Measurements from ENCODE around the gene MOSMO. TPM values are rescaled to one million over a fixed set of nuclear protein-coding genes. Genes with fewer than 3 reads are reported as not detected.

Gene MOSMO
- total and polyA plus RNA-seq, 10 of the 15 experiments (the other 5 are each of a cell fraction or from before 2014, with no cell fraction given): 1.7 to 26.7 (median 12.2) TPM

DNA sequence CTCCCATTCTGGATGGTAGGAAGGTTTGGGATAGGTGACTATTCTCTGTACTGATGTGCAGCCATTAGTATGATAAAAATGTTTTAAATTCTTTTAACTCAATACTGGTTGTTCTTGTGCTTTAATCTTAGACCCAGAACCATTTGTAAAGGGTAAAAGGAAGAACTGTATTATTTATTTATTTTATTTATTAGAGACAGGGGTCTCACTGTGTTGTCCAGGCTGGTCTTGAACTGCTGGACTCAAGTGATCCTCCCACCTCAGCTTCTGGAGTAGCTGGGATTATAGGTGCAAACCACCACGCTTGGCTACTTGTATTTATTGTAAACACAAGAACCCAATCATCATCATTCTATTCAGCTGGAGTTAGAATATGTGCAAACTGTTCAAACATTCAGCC lies 2.2 kb upstream of the MOSMO start:
- CTCF ChIA-PET: interaction anchor here (0.7 to 20.1 kb wide), 5 partner anchors 32 to 181 kb away, joined by 3 to 686 read pairs (median 3); no protein-coding TSS in a partner anchor
- POLR2A ChIA-PET: no interaction called here
- TF ChIP-seq ZNF274 (IDR thresholded peaks at IDR 0.05; ENCODE audit: insufficient read depth, insufficient read length) (no peak), NFYA (IDR thresholded peaks at IDR 0.05; ENCODE audit: borderline replicate concordance, low read depth, low read length) (no peak), ASH2L (IDR thresholded peaks at IDR 0.05; ENCODE audit: borderline replicate concordance, low read depth) (no peak), EED (IDR thresholded peaks at IDR 0.05; ENCODE audit: low read depth) (no peak), NFYB (IDR thresholded peaks at IDR 0.05; ENCODE audit: insufficient read depth, low read depth, low read length) (no peak), CEBPB (IDR thresholded peaks at IDR 0.05; ENCODE audit: borderline replicate concordance in 1 of 2, low read depth in 2 of 2, low read length in 2 of 2) (no peak), NBN (IDR thresholded peaks at IDR 0.05) (no peak)
- TF ChIP-seq, protein P1, sequence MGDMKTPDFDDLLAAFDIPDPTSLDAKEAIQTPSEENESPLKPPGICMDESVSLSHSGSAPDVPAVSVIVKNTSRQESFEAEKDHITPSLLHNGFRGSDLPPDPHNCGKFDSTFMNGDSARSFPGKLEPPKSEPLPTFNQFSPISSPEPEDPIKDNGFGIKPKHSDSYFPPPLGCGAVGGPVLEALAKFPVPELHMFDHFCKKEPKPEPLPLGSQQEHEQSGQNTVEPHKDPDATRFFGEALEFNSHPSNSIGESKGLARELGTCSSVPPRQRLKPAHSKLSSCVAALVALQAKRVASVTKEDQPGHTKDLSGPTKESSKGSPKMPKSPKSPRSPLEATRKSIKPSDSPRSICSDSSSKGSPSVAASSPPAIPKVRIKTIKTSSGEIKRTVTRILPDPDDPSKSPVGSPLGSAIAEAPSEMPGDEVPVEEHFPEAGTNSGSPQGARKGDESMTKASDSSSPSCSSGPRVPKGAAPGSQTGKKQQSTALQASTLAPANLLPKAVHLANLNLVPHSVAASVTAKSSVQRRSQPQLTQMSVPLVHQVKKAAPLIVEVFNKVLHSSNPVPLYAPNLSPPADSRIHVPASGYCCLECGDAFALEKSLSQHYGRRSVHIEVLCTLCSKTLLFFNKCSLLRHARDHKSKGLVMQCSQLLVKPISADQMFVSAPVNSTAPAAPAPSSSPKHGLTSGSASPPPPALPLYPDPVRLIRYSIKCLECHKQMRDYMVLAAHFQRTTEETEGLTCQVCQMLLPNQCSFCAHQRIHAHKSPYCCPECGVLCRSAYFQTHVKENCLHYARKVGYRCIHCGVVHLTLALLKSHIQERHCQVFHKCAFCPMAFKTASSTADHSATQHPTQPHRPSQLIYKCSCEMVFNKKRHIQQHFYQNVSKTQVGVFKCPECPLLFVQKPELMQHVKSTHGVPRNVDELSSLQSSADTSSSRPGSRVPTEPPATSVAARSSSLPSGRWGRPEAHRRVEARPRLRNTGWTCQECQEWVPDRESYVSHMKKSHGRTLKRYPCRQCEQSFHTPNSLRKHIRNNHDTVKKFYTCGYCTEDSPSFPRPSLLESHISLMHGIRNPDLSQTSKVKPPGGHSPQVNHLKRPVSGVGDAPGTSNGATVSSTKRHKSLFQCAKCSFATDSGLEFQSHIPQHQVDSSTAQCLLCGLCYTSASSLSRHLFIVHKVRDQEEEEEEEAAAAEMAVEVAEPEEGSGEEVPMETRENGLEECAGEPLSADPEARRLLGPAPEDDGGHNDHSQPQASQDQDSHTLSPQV (IDR thresholded peaks at IDR 0.05): no peak
- TF ChIP-seq, protein P2, sequence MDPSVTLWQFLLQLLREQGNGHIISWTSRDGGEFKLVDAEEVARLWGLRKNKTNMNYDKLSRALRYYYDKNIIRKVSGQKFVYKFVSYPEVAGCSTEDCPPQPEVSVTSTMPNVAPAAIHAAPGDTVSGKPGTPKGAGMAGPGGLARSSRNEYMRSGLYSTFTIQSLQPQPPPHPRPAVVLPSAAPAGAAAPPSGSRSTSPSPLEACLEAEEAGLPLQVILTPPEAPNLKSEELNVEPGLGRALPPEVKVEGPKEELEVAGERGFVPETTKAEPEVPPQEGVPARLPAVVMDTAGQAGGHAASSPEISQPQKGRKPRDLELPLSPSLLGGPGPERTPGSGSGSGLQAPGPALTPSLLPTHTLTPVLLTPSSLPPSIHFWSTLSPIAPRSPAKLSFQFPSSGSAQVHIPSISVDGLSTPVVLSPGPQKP (IDR thresholded peaks at IDR 0.05; ENCODE audit: low read depth, low read length): no peak
- TF ChIP-seq, protein P3, sequence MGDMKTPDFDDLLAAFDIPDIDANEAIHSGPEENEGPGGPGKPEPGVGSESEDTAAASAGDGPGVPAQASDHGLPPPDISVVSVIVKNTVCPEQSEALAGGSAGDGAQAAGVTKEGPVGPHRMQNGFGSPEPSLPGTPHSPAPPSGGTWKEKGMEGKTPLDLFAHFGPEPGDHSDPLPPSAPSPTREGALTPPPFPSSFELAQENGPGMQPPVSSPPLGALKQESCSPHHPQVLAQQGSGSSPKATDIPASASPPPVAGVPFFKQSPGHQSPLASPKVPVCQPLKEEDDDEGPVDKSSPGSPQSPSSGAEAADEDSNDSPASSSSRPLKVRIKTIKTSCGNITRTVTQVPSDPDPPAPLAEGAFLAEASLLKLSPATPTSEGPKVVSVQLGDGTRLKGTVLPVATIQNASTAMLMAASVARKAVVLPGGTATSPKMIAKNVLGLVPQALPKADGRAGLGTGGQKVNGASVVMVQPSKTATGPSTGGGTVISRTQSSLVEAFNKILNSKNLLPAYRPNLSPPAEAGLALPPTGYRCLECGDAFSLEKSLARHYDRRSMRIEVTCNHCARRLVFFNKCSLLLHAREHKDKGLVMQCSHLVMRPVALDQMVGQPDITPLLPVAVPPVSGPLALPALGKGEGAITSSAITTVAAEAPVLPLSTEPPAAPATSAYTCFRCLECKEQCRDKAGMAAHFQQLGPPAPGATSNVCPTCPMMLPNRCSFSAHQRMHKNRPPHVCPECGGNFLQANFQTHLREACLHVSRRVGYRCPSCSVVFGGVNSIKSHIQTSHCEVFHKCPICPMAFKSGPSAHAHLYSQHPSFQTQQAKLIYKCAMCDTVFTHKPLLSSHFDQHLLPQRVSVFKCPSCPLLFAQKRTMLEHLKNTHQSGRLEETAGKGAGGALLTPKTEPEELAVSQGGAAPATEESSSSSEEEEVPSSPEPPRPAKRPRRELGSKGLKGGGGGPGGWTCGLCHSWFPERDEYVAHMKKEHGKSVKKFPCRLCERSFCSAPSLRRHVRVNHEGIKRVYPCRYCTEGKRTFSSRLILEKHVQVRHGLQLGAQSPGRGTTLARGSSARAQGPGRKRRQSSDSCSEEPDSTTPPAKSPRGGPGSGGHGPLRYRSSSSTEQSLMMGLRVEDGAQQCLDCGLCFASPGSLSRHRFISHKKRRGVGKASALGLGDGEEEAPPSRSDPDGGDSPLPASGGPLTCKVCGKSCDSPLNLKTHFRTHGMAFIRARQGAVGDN (IDR thresholded peaks at IDR 0.05): no peak
- TF ChIP-seq, protein P4, sequence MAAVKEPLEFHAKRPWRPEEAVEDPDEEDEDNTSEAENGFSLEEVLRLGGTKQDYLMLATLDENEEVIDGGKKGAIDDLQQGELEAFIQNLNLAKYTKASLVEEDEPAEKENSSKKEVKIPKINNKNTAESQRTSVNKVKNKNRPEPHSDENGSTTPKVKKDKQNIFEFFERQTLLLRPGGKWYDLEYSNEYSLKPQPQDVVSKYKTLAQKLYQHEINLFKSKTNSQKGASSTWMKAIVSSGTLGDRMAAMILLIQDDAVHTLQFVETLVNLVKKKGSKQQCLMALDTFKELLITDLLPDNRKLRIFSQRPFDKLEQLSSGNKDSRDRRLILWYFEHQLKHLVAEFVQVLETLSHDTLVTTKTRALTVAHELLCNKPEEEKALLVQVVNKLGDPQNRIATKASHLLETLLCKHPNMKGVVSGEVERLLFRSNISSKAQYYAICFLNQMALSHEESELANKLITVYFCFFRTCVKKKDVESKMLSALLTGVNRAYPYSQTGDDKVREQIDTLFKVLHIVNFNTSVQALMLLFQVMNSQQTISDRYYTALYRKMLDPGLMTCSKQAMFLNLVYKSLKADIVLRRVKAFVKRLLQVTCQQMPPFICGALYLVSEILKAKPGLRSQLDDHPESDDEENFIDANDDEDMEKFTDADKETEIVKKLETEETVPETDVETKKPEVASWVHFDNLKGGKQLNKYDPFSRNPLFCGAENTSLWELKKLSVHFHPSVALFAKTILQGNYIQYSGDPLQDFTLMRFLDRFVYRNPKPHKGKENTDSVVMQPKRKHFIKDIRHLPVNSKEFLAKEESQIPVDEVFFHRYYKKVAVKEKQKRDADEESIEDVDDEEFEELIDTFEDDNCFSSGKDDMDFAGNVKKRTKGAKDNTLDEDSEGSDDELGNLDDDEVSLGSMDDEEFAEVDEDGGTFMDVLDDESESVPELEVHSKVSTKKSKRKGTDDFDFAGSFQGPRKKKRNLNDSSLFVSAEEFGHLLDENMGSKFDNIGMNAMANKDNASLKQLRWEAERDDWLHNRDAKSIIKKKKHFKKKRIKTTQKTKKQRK (IDR thresholded peaks at IDR 0.05; ENCODE audit: low read depth, low read length): no peak

More for the DNA sequence above, 2.2 kb upstream of the MOSMO start:
- no TSS peak for BruUV-seq (replicated peaks)
- Histone ChIP-seq H3K4me3 (no peak overlapping the region), H3K36me3 (ENCODE audit: control insufficient read depth in 2 of 2, insufficient read depth in 2 of 2, low read length in 1 of 2) (no peaks in the 10 kb centered on the region), H3K9ac (ENCODE audit: control insufficient read depth, insufficient read depth, low read length) (no peak overlapping the region), H3K9me3 (replicated peaks; ENCODE audit: control insufficient read depth, insufficient read depth, low read length) (no peaks in the 10 kb centered on the region), H3K4me2 (ENCODE audit: control insufficient read depth, insufficient read depth) (no peak overlapping the region), H3K27ac (ENCODE audit: control insufficient read depth, insufficient read depth) (no peak overlapping the region), H3K27me3 (replicated peaks in 1 of 2; ENCODE audit: control insufficient read depth in 2 of 2, insufficient read depth in 2 of 2, low read length in 1 of 2) (no peaks in the 10 kb centered on the region), H3K4me1 (ENCODE audit: control insufficient read depth, insufficient read depth, low read length) (peaks cover 8% of the 10 kb centered on the region), H2AFZ (ENCODE audit: control insufficient read depth, low read depth, low read length) (no peak overlapping the region), H4K20me1 (ENCODE audit: control insufficient read depth, insufficient read depth) (no peaks in the 10 kb centered on the region), H3K79me2 (ENCODE audit: control insufficient read depth, insufficient read depth, low read length) (peaks cover 13% of the 10 kb centered on the region)
- ChIA-PET RAD21 (ENCODE audit: unreplicated experiment) (interaction anchor here (22.7 kb wide), 1 partner anchor 72 kb away, joined by 466 read pairs; no protein-coding TSS in a partner anchor), SMC1A (ENCODE audit: uncharacterized antibody, unreplicated experiment) (interaction anchor here (1.0 to 25.5 kb wide), 8 partner anchors 16 to 183 kb away, joined by 3 to 567 read pairs (median 4); no protein-coding TSS in a partner anchor)
- DNase-seq (ENCODE audit: low read depth, low spot score): no peak
- 42% methylated on average over 1 of the region's 1 CpG for WGBS (ENCODE audit: insufficient coverage, insufficient replicate concordance, low lambda C conversion rate, missing lambda C conversion rate)
- intact Hi-C loops (cut with micrococcal nuclease; ENCODE audit: unreplicated experiment): no loop called here
- ATAC-seq: no peak
- FAIRE-seq: no peak
- in situ Hi-C loops (cut with MboI): no loop called here
